ENCODE results near the gene HDHD5.

DNA sequence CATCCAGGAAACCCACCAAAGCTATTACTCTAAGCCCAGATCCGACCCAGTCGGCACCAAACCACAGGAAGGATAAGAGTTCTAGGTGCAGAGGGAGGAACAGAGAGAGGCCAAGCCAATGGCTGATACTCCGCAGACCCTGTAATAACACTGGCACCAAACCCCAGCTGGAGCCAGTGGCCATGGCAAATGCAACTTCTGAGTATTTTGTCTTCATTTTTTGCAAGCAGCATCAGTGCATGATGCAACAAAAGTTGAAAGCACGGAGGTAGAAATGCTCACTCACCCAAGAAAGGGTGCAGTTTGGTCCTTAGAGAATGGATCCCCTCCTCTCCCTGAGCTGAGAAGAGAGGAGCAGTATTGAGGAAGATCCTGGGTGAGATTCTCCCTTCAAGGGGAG lies 40.7 kb downstream of the HDHD5 start:
- TF ChIP-seq, protein P1, sequence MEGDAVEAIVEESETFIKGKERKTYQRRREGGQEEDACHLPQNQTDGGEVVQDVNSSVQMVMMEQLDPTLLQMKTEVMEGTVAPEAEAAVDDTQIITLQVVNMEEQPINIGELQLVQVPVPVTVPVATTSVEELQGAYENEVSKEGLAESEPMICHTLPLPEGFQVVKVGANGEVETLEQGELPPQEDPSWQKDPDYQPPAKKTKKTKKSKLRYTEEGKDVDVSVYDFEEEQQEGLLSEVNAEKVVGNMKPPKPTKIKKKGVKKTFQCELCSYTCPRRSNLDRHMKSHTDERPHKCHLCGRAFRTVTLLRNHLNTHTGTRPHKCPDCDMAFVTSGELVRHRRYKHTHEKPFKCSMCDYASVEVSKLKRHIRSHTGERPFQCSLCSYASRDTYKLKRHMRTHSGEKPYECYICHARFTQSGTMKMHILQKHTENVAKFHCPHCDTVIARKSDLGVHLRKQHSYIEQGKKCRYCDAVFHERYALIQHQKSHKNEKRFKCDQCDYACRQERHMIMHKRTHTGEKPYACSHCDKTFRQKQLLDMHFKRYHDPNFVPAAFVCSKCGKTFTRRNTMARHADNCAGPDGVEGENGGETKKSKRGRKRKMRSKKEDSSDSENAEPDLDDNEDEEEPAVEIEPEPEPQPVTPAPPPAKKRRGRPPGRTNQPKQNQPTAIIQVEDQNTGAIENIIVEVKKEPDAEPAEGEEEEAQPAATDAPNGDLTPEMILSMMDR (IDR thresholded peaks at IDR 0.05; ENCODE audit: low read depth, low read length) = no peak
- no peak for TF ChIP-seq POLR2A (IDR thresholded peaks at IDR 0.05; ENCODE audit: extremely low read depth, insufficient read length)
- TF ChIP-seq MYC (IDR thresholded peaks at IDR 0.05; ENCODE audit: low read depth, low read length) = no peak
